Spleen (tissue), 11 donors: ENCODE data around the gene EMX1. TPM values are rescaled to one million over a fixed set of nuclear protein-coding genes. Genes with fewer than 3 reads are reported as not detected.

Experiments
- DNase-seq: peaks from one replicate; pipeline ENCODE4 v3.0.0-alpha.2; 2020
- H3K27ac ChIP-seq, 8 donors: fragments of 200-600 bp; sonication (generic) in 7 of 8; 1 replicate in 4 of 8; 2 replicates in 4 of 8; pipeline versions ENCODE4 v1.5.0 to v1.8.0; 2016 to 2021; ENCODE audit warnings: inconsistent platforms in 4 of 8, mild to moderate bottlenecking in 4 of 8, moderate library complexity in 1 of 8
- H3K27me3 ChIP-seq, 7 donors: fragments of 200-600 bp; sonication (generic) in 6 of 7; replicated peaks in 1 of 7; 1 replicate in 4 of 7; 2 replicates in 3 of 7; pipeline versions ENCODE4 v1.5.0 to v1.8.0; 2016 to 2021; ENCODE audit warnings: inconsistent platforms in 3 of 7, mild to moderate bottlenecking in 1 of 7
- H3K36me3 ChIP-seq, 6 donors: fragments of 200-600 bp; sonication (generic) in 5 of 6; 1 replicate in 4 of 6; 2 replicates in 2 of 6; pipeline versions ENCODE4 v1.5.0 to v1.8.0; 2016 to 2021; ENCODE audit warnings: inconsistent platforms in 2 of 6
- H3K4me1 ChIP-seq, 6 donors: fragments of 200-600 bp; sonication (generic) in 5 of 6; 1 replicate in 3 of 6; 2 replicates in 3 of 6; pipeline versions ENCODE4 v1.5.0 to v1.8.0; 2016 to 2021; ENCODE audit warnings: inconsistent platforms in 3 of 6
- H3K4me3 ChIP-seq, 8 donors: fragments of 200-600 bp; sonication (generic) in 7 of 8; 1 replicate in 4 of 8; 2 replicates in 4 of 8; pipeline versions ENCODE4 v1.5.0 to v1.8.0; 2016 to 2021; ENCODE audit warnings: inconsistent platforms in 4 of 8, mild to moderate bottlenecking in 4 of 8, moderate library complexity in 2 of 8
- H3K9me3 ChIP-seq, 8 donors: fragments of 200-600 bp; sonication (generic) in 7 of 8; 1 replicate in 4 of 8; 2 replicates in 4 of 8; pipeline versions ENCODE4 v1.5.0 to v1.8.0; 2016 to 2021; ENCODE audit warnings: inconsistent platforms in 4 of 8
- CTCF ChIP-seq, 11 experiments: fragments of 200-600 bp in 7 of 11; fragments of 450-650 bp in 4 of 11; sonication (generic) in 4 of 11; IDR thresholded peaks in 8 of 11; conservative IDR thresholded peaks in 3 of 11; 1 replicate in 7 of 11; 2 replicates in 4 of 11; pipeline versions ENCODE4 v1.4.0 to v1.8.0; 2016 to 2021; ENCODE audit warnings: antibody characterized with exemption in 11 of 11, inconsistent platforms in 4 of 11, mild to moderate bottlenecking in 1 of 11
- POLR2A ChIP-seq, 3 donors: fragments of 450-650 bp; IDR thresholded peaks; one replicate each; pipeline ENCODE4 v1.5.1; 2017; ENCODE audit warnings: antibody characterized with exemption in 3 of 3, mild to moderate bottlenecking in 1 of 3
- POLR2AphosphoS5 ChIP-seq, 3 donors: sonication (generic); formaldehyde crosslinking; IDR thresholded peaks; one replicate each; pipeline ENCODE4 v1.5.1; 2017; ENCODE audit warnings: antibody characterized with exemption in 3 of 3
- WGBS, 5 donors: extraction: QIAGEN DNeasy Blood & Tissue Kit in 3 of 5; methylation state at CpG; one replicate each; pipeline versions ENCODE4 v1.1.5 to v1.1.7; 2013 to 2018; 5-methylcytosine and 5-hydroxymethylcytosine counted together
- intact Hi-C: fragments of 100-400 bp; cut with DNase I; formaldehyde crosslinking; loops from one replicate; pipeline ENCODE4 v1.15.0; 2023; ENCODE audit warnings: low total_unique reads
- polyA plus RNA-seq, 3 donors: library from polyadenylated mRNA; stranded (reverse); fragments of 200-250 nt; gene quantifications; one replicate each; pipeline ENCODE4 v1.2.1, GENCODE V29; 2013
- total RNA-seq, 7 donors: library from RNA; depleted of rRNA in 3 of 7; stranded (reverse); fragments of >200 nt in 3 of 7; fragmentation: NEBNext Ultra II Directional in 4 of 7; extraction: Animal tissue kit (Norgen Biotek cat#: 25700) in 4 of 7; gene quantifications; one replicate each; pipeline versions ENCODE4 v1.1.0 to v1.2.1, GENCODE V29; 2016 to 2021
- donor health status: healthy with polysubstance abuse.
- donor health status: DM: no; HTN: no; CAD: no; lungs with moderate emphysema.
- donor health status: DM: no; HTN: no; CAD: no.
- donor health status: Bipolar disorder and iron deficiency.
- donor health status: healthy.
- donor health status: DM: no; HTN: no; CAD: no.
- donor health status: DM: yes; HTN: yes; CAD: no.

EMX1 gene
- total and polyA plus RNA-seq, 10 donors: not detected

GRCh38 chr2:72940786-72941185 lies 23.5 kb downstream of the EMX1 start:
- Histone ChIP-seq H3K36me3 (peaks cover 0 to 59% (median 15%) of the 10 kb centered on the region in 6 donors), H3K27me3 (peaks cover 0 to 2% (median 0%) of the 10 kb centered on the region in 7 donors), H3K4me1 (no peaks in the 10 kb centered on the region), H3K27ac (no peak overlapping the region), H3K4me3 (no peak overlapping the region), H3K9me3 (no peaks in the 10 kb centered on the region)
- TF ChIP-seq POLR2AphosphoS5 (IDR thresholded peaks at IDR 0.05) (no peak), CTCF (IDR thresholded peaks at IDR 0.05 in 8 of 11, conservative IDR thresholded peaks at IDR 0.05 in 3 of 11) (no peak), POLR2A (IDR thresholded peaks at IDR 0.05) (no peak)
- no peak for DNase-seq
- WGBS, 5 donors: 62 to 88% (median 78%) methylated on average over 2 to 6 of the region's 6 CpGs
- intact Hi-C loops: no loop called here

GRCh38 chr2:72942293-72942692 lies 25.0 kb downstream of the EMX1 start:
- WGBS, 5 donors: 85 to 96% (median 94%) methylated on average over 8 of the region's 8 CpGs
- peaks cover 0 to 59% (median 15%) of the 10 kb centered on the region in 6 donors for H3K36me3 ChIP-seq

GRCh38 chr2:72942881-72943418 lies 25.6 kb downstream of the EMX1 start:
- TF ChIP-seq POLR2AphosphoS5 (IDR thresholded peaks at IDR 0.05) (no peak), CTCF (IDR thresholded peaks at IDR 0.05 in 8 of 11, conservative IDR thresholded peaks at IDR 0.05 in 3 of 11) (no peak), POLR2A (IDR thresholded peaks at IDR 0.05) (no peak)
- no peak overlapping the region for H3K27ac ChIP-seq
- no peaks in the 10 kb centered on the region for H3K4me1 ChIP-seq
- H3K4me3 ChIP-seq: no peak overlapping the region
- no peaks in the 10 kb centered on the region for H3K27me3 ChIP-seq
- intact Hi-C loops: no loop called here
- no peak for DNase-seq
- H3K9me3 ChIP-seq: no peaks in the 10 kb centered on the region
- 90 to 99% (median 94%) methylated on average over 4 to 8 of the region's 8 CpGs for WGBS, 5 donors
- H3K36me3 ChIP-seq: peaks cover 0 to 59% (median 15%) of the 10 kb centered on the region in 6 donors

More at GRCh38 chr2:72942293-72942692, 25.0 kb downstream of the EMX1 start:
- DNase-seq: no peak
- Histone ChIP-seq H3K4me1 (no peaks in the 10 kb centered on the region), H3K4me3 (no peak overlapping the region), H3K9me3 (no peaks in the 10 kb centered on the region), H3K27ac (no peak overlapping the region), H3K27me3 (no peaks in the 10 kb centered on the region)
- intact Hi-C loops: no loop called here
- TF ChIP-seq POLR2AphosphoS5 (IDR thresholded peaks at IDR 0.05) (no peak), POLR2A (IDR thresholded peaks at IDR 0.05) (no peak), CTCF (IDR thresholded peaks at IDR 0.05 in 8 of 11, conservative IDR thresholded peaks at IDR 0.05 in 3 of 11) (no peak)

GRCh38 chr2:72943540-72944395 lies 26.4 kb downstream of the EMX1 start:
- intact Hi-C loops: no loop called here
- 76 to 92% (median 90%) methylated on average over 3 to 7 of the region's 7 CpGs for WGBS, 5 donors
- no peak for TF ChIP-seq POLR2A (IDR thresholded peaks at IDR 0.05)
- TF ChIP-seq CTCF (IDR thresholded peaks at IDR 0.05 in 8 of 11, conservative IDR thresholded peaks at IDR 0.05 in 3 of 11): no peak
- no peak for TF ChIP-seq POLR2AphosphoS5 (IDR thresholded peaks at IDR 0.05)

More at GRCh38 chr2:72943540-72944395, 26.4 kb downstream of the EMX1 start:
- no peak for DNase-seq
- Histone ChIP-seq H3K9me3 (no peaks in the 10 kb centered on the region), H3K36me3 (peaks cover 0 to 64% (median 15%) of the 10 kb centered on the region in 6 donors), H3K4me1 (no peaks in the 10 kb centered on the region), H3K27me3 (no peaks in the 10 kb centered on the region), H3K4me3 (no peak overlapping the region), H3K27ac (no peak overlapping the region)
